HepG2 (cell line): Measurements from ENCODE around the gene ALKBH5. TPM values are rescaled to one million over a fixed set of nuclear protein-coding genes. Genes with fewer than 3 reads are reported as not detected.
A peak's percentile ranks its signal among the peaks of the same experiment; 100 is the strongest.

Experiments used
- ARNT ChIP-seq: fragments of 450-650 bp; IDR thresholded peaks from 2 replicates; pipeline ENCODE4 v1.6.1; 2017
- CHD2 ChIP-seq: IDR thresholded peaks from 2 replicates; pipeline ENCODE4 v1.6.1; 2011; ENCODE audit warnings: low read depth, low read length, improper control_type of control experiment
- ELF3 ChIP-seq: IDR thresholded peaks from 2 replicates; pipeline ENCODE4 v1.6.1; 2016; ENCODE audit warnings: missing genetic modification reagents, missing compliant biosample characterization
- ELK4 ChIP-seq: sonication (generic); formaldehyde crosslinking; IDR thresholded peaks from 2 replicates; pipeline ENCODE4 v1.9.0; 2021; ENCODE audit warnings: missing genetic modification reagents, borderline replicate concordance
- FOSL1 ChIP-seq: sonication (generic); formaldehyde crosslinking; IDR thresholded peaks from 2 replicates; pipeline ENCODE4 v1.9.0; 2021; ENCODE audit warnings: missing genetic modification reagents, borderline replicate concordance
- MIXL1 ChIP-seq: IDR thresholded peaks from 2 replicates; pipeline ENCODE4 v1.6.1; 2016
- NAIF1 ChIP-seq: sonication (generic); formaldehyde crosslinking; IDR thresholded peaks from 2 replicates; pipeline ENCODE4 v1.5.0; 2020; ENCODE audit warnings: mild to moderate bottlenecking, missing genetic modification reagents, borderline replicate concordance
- NFAT5 ChIP-seq: sonication (generic); formaldehyde crosslinking; IDR thresholded peaks from 2 replicates; pipeline ENCODE4 v1.4.0; 2020; ENCODE audit warnings: missing genetic modification reagents
- RFX1 ChIP-seq: fragments of 450-650 bp; IDR thresholded peaks from 2 replicates; pipeline ENCODE4 v1.6.1; 2017
- SIN3B ChIP-seq: fragments of 150-350 bp; IDR thresholded peaks from 2 replicates; pipeline ENCODE4 v1.6.1; 2014; ENCODE audit warnings: low read length
- SMAD3 ChIP-seq: sonication (generic); formaldehyde crosslinking; IDR thresholded peaks from 2 replicates; pipeline ENCODE4 v1.4.0; 2020; ENCODE audit warnings: missing genetic modification reagents
- SMYD3 ChIP-seq: sonication (generic); formaldehyde crosslinking; IDR thresholded peaks from 2 replicates; pipeline ENCODE4 v1.8.1; 2023; ENCODE audit warnings: mild to moderate bottlenecking, missing genetic modification reagents
- SP2 ChIP-seq: sonication (generic); formaldehyde crosslinking; IDR thresholded peaks from 2 replicates; pipeline ENCODE4 v1.5.1; 2020; ENCODE audit warnings: mild to moderate bottlenecking, missing genetic modification reagents
- ZFAT ChIP-seq: sonication (generic); formaldehyde crosslinking; conservative IDR thresholded peaks from 2 replicates; pipeline ENCODE4 v1.8.1; 2023; ENCODE audit warnings: missing genetic modification reagents, inconsistent platforms
- ZNF101 ChIP-seq: sonication (generic); formaldehyde crosslinking; IDR thresholded peaks from 2 replicates; pipeline ENCODE4 v1.4.0; 2020; ENCODE audit warnings: mild to moderate bottlenecking, low read depth, missing genetic modification reagents, borderline replicate concordance
- ZNF138 ChIP-seq: sonication (generic); formaldehyde crosslinking; IDR thresholded peaks from 2 replicates; pipeline ENCODE4 v1.5.0; 2020; ENCODE audit warnings: mild to moderate bottlenecking, low read depth, missing genetic modification reagents
- ZNF407 ChIP-seq: sonication (generic); formaldehyde crosslinking; IDR thresholded peaks from one replicate; pipeline ENCODE4 v1.5.1; 2020; ENCODE audit warnings: mild to moderate bottlenecking, missing genetic modification reagents; ENCODE audit errors: not compliant biosample characterization
- polyA plus RNA-seq, 8 experiments: library from polyadenylated mRNA; depleted of rRNA in 3 of 8; stranded (reverse) in 7 of 8; unstranded in 1 of 8; fragments of >200 nt; fragmentation: Illumina TruSeq in 4 of 8; extraction: Trizol in 4 of 8; gene quantifications; 2 replicates each; pipeline versions ENCODE4 v1.2.1 to v1.2.3, GENCODE V29; 2011 to 2016; ENCODE audit warnings: low read depth in 4 of 8, missing spikeins in 1 of 8, mixed read lengths in 1 of 8; ENCODE audit not compliant: insufficient read depth in 1 of 8
- total RNA-seq, 5 experiments: library from RNA; depleted of rRNA; stranded (reverse); fragments of >200 nt; fragmentation: Illumina TruSeq; extraction: Trizol; gene quantifications; 2 replicates each; pipeline ENCODE4 v1.2.3, GENCODE V29; 2016; ENCODE audit warnings: low read depth in 1 of 5

The ALKBH5 gene
- total and polyA plus RNA-seq, 2 of the 13 experiments (the other 11 are each of a cell fraction or from before 2014, with no cell fraction given): 68.9 to 76.9 TPM

GRCh38 chr17:18225121-18225641 is 41.6 kb downstream of the ALKBH5 start, which contains the start of gene LLGL1 (continued):
- TF ChIP-seq ZNF407 (no peak), RFX1 (no peak), ELK4 (CRISPR knock-in tag) (no peak), ZNF101 (CRISPR knock-in tag) (no peak), SIN3B (no peak; the same call in 1 of the 2 replicates), ELF3 (CRISPR knock-in tag) (no peak), FOSL1 (CRISPR knock-in tag) (no peak), MIXL1 (no peak), ZNF138 (CRISPR knock-in tag) (no peak), NAIF1 (CRISPR knock-in tag) (no peak), CHD2 (0 out of 2 replicates have a peak, but pooled peaks have one; percentile 13), NFAT5 (CRISPR knock-in tag) (no peak), SP2 (CRISPR knock-in tag) (peak; percentile 90), SMYD3 (CRISPR knock-in tag) (no peak), SMAD3 (CRISPR knock-in tag) (no peak), ARNT (no peak), ZFAT (CRISPR knock-in tag) (no peak)
